VCaP (cell line): ENCODE data around the gene QTRT2.

Experiments
- H3K27ac ChIP-seq: fragments of 450-650 bp; 2 replicates; pipeline ENCODE4 v1.5.1; 2017
- CTCF ChIP-seq: fragments of 450-650 bp; conservative IDR thresholded peaks from 2 replicates; pipeline ENCODE4 v1.5.1; 2017; ENCODE audit warnings: mild to moderate bottlenecking, moderate library complexity

QTRT2 gene

GRCh38 chr3:114092151-114093015 lies 35.8 kb downstream of the QTRT2 start:
- no peak for TF ChIP-seq CTCF
- no peak overlapping the region for H3K27ac ChIP-seq

- no peak overlapping the region for H3K27ac ChIP-seq
- no peak for TF ChIP-seq CTCF
Measured at GRCh38 chr3:114093016-114093380, 36.5 kb downstream of the QTRT2 start.

- H3K27ac ChIP-seq: no peak overlapping the region
- TF ChIP-seq CTCF: no peak
Measured at GRCh38 chr3:114093596-114093995, 37.1 kb downstream of the QTRT2 start.

- TF ChIP-seq CTCF: no peak
- H3K27ac ChIP-seq: no peak overlapping the region
Measured at GRCh38 chr3:114095796-114096195, 39.3 kb downstream of the QTRT2 start.

GRCh38 chr3:114101101-114101500 lies 44.6 kb downstream of the QTRT2 start:
- H3K27ac ChIP-seq: no peak overlapping the region
- TF ChIP-seq CTCF: no peak

GRCh38 chr3:114103181-114103580 lies 46.6 kb downstream of the QTRT2 start:
- no peak overlapping the region for H3K27ac ChIP-seq
- no peak for TF ChIP-seq CTCF

- no peak overlapping the region for H3K27ac ChIP-seq
Measured at GRCh38 chr3:114103858-114104257, 47.3 kb downstream of the QTRT2 start.

More at GRCh38 chr3:114103858-114104257, 47.3 kb downstream of the QTRT2 start:
- no peak for TF ChIP-seq CTCF
